Activated naive CD4-positive, alpha-beta T cell treated with Interleukin-2 at 50 U/mL for 16 hours (primary cell): ENCODE data around the gene GON4L.
"Not testable (repeated sequence)": the region's sequence is repeated elsewhere in the genome, so short reads cannot be mapped to it uniquely, and the experiment has no call there.

Experiments used
- DNase-seq: peaks from one replicate; pipeline ENCODE4 v3.0.0-alpha.2; 2020

Gene GON4L, protein sequence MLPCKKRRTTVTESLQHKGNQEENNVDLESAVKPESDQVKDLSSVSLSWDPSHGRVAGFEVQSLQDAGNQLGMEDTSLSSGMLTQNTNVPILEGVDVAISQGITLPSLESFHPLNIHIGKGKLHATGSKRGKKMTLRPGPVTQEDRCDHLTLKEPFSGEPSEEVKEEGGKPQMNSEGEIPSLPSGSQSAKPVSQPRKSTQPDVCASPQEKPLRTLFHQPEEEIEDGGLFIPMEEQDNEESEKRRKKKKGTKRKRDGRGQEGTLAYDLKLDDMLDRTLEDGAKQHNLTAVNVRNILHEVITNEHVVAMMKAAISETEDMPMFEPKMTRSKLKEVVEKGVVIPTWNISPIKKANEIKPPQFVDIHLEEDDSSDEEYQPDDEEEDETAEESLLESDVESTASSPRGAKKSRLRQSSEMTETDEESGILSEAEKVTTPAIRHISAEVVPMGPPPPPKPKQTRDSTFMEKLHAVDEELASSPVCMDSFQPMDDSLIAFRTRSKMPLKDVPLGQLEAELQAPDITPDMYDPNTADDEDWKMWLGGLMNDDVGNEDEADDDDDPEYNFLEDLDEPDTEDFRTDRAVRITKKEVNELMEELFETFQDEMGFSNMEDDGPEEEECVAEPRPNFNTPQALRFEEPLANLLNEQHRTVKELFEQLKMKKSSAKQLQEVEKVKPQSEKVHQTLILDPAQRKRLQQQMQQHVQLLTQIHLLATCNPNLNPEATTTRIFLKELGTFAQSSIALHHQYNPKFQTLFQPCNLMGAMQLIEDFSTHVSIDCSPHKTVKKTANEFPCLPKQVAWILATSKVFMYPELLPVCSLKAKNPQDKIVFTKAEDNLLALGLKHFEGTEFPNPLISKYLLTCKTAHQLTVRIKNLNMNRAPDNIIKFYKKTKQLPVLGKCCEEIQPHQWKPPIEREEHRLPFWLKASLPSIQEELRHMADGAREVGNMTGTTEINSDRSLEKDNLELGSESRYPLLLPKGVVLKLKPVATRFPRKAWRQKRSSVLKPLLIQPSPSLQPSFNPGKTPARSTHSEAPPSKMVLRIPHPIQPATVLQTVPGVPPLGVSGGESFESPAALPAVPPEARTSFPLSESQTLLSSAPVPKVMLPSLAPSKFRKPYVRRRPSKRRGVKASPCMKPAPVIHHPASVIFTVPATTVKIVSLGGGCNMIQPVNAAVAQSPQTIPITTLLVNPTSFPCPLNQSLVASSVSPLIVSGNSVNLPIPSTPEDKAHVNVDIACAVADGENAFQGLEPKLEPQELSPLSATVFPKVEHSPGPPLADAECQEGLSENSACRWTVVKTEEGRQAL (N-terminal part only)

DNA sequence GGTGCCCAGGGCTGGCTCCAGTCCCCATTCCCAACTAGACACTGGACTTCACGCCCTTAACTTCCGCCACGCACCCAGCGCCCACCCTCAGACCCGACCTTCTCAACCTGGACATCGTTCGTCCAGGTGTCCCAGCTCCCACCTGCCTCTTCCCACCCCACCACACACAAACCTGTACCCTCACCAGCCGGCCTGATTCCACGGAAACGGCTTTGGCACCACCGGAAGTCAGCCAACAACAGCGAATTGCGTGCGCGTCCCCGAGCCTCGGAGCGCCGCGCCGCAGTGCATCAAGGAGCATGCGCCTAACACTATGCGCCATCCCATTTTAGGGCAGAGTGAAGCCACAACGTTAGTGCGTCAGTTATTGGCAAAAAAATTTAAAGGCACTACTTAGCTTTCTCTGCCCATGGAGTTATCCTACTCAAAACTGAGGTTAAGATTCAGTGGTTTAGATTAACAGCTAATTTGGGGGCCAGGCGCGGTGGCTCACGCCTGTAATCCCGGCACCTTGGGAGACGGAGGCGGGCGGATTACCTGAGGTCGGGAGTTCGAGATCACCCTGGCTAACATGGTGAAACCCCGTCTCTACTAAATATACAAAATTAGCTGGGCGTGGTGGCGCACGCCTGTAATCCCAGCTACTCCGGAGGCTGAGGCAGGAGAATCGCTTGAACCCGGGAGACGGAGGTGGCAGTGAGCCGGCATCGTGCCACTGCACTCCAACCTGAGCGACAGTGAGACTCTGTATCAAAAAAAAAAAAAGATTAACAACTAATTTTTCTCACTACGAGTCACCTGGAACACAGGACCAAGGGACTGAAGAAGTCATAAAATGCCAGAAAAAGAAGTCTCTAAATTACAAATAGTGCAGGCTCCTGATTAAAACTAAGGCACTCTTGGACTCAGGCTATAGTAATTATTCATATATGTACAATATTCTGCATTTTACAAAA is at the start of gene GON4L:
Gene GON4L (minus strand): TSS at position 240 of the 956 bp plus-strand sequence. CDS start 3,434 bp downstream, outside the sequence.
- peak; percentile 90 for DNase-seq

DNA sequence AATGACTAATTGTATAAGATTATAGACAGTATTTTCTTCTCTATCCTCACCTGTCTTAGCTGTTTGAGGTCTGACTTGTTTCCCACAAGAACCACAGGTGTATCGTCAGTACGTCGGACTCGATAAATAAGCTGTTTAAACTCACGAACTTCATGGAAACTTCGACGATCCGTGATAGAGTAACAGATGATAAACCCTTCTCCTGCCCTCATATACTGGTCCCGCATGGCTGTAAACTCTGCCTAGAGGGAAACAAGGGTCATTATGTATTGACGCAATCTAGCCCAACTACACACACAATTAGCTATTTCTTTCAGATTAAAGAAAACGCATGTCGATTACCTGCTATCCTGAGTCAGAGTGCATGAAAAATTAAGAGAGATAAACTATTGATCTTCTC is 47.2 kb upstream of the GON4L start:
- DNase-seq: no peak

DNA sequence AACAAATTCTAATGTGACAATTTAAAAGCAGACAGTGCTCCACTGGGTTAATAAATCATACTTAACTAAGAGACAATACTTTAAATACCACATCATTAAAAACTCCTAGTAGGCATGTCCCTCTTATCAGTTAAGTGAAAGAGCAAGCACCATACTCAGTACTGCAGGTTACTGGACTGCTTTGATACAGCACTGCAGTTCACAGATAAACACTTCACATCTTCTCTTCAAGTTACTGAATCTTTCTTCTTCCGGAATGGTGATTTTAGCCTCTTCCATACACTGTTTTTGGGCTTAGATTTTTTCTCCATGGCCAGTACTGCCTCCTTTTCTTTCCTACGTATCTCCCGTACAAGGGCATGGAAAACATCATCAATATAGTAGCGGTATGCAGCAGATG is 43.1 kb upstream of the GON4L start:
- DNase-seq: no peak

DNA sequence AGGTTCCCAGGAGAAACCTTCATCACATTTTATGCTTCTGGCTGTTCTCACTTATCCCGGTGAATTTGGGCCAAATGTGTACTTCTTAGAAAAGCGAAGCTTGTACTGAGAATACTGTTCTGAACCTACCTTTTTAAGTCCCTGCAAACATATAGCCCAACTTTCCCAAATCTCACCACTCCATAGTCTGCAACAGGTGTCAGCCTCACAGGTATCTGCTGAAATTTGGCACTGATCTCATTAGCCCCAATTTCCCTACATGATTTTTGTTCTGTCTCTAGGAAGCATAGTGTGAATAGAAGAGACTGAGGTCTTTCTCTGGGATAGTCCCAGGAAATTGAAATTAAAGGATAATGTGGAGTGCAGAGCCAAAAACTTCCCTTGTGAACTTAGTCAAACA is 42.7 kb upstream of the GON4L start:
- no peak for DNase-seq

DNA sequence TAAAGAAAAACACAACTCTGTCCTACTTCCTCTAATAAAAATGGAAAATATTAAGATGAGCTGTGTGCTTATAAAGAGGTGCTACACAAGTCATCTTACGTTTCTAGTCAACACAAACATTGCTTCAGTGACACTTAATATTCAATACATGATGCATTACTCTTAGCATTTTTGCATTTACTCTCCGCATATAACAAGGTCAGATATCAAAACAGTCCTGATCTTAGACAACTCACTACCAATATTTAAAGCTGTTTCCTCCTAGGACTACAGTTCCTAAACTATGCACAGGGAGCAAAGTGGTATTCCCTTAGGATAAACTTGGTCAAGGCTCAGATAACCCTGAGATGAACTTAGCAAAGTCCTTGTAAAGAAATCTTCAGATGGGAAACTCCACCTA is 41.9 kb upstream of the GON4L start:
- DNase-seq: no peak

DNA sequence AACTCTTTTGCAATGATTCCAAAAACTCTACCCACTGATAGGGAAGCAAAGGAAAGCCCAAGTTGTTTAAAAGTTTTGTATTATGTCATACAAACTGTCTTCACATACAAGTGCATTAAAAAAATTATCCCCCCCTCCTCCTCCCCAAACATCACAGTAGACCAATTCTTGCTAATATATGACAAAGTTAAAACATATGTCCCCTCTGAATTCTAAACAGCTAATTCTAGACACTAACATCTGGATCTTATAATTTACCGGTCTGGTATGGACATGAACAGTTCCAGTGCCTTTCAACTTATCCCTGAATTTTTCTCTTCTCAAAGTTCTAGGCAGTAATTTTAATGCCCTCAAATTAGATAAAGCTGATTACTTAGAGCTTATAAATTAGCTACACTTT is 40.7 kb upstream of the GON4L start:
- DNase-seq: no peak

DNA sequence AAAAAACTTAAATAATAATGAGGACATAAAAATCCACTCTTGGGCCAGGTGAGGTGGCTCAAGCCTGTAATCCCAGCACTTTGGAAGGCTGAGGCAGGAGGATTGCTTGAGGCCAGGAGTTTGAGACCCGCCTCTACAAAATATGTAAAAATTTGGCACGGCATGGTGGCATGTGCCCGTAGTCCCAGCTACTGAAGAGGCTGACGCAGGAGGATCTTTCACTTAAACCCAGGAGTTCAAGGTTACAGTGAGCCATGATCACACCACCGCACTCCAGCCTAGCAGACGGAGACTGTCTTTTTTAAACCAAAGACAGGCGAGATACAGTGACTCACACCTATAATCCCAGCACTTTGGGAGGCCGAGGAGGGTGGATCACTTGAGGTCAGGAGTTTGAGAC is 39.5 kb upstream of the GON4L start:
- not testable (repeated sequence) for DNase-seq

DNA sequence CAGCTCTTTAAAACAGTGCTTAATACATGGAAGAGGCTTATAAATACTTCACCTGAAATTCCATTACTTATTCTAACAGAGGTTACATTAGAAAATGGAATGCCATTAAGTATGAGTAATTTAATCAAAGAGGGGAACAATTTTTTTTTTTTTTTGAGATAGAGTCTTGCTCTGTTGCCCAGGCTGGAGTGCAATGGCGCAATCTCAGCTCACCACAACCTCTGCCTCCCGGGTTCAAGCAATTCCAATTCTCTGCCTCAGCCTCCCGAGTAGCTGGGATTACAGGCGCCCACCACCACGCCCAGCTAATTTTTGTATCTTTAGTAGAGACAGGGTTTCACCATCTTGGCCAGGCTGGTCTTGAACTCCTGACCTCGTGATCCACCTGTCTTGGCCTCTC is 38.6 kb upstream of the GON4L start:
- DNase-seq: not testable (repeated sequence)

DNA sequence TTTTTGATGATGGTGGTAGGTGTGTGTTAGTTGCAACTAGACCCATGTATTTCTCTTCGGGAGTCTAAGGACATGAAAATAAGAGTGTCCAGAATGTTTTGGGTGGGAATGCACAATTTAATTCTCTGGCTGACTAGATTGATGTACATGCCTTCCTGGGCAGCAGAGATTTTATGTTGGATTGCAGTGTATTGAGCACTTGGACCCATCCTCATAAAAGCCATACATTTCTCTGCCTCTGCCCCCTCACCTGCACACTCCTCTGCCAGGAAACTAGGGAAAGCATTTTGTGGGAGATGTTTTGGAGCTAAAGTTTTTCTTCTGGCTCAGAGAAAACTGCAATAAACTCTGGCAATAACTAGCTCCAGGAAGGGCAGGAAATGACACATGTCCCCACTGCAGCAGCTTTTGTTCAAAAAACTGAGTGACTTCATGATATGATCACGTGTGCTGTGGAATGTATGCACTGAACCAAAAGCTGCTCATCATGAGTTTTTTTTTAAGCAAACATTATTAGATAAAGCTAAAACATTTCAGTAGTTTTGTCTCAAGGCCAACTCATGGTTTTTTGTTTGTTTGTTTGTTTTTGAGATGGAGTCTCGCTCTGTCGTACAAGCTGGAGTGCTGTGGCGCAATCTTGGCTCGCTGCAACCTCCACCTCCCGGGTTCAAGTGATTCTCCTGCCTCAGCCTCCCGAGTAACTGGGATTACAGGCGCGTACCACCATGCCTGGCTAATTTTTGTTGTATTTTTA is 36.6 kb upstream of the GON4L start:
- DNase-seq: no peak

DNA sequence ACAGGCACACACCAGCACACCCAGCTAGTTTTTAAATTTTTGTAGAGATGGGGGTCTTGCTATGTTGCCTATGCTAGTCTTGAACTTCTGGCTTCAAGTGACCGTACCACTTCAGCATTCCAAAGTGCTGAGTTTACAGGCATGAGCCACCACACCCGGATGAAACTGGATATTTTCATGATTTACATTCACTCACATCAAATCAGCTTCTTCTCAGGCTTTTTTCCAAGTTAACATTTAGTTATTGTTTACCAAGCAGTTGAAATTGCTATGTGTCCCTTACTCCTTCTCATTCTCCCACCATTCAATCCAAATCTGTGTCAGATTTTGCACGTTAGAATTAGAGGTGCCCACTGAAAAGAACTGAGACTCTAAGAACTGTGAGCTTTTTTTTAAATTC is 35.8 kb upstream of the GON4L start:
- DNase-seq: no peak

DNA sequence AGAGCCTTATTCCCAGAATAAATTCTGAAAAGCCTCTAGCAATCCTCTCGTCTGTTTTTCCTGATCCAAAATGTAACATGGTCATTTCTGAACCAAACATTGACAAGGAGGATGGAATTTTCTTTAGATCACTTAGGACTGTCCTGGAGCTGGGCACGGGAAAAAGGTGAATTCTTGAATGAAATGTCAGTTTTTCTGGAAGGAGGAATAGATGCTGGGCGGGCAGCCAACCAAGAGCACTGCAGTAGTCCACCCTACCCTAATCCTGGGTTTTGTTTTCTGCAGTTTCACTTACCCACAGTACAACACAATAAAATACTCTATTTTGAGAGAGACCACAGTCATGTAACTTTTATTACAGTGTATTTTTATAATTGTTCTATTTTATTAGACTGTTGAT is 33.2 kb upstream of the GON4L start:
- no peak for DNase-seq

DNA sequence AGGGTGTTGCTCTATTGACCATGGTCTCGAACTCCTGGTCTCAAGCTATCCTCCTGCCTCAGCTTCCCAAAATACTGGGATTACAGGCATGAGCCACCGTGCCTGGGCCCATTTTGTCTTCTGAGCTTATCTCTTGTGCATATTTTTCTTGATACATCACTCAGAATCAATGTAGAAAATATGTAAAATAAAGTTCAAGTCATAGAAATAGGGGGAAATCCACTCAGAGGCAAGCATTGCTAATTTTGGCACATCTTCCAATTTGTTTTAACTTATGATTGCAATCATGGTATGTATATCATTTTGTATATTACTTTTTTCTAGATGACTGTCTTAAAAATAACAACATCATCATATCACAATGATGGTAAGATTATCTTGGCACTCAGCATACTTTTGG is 32.6 kb upstream of the GON4L start:
- DNase-seq: no peak

DNA sequence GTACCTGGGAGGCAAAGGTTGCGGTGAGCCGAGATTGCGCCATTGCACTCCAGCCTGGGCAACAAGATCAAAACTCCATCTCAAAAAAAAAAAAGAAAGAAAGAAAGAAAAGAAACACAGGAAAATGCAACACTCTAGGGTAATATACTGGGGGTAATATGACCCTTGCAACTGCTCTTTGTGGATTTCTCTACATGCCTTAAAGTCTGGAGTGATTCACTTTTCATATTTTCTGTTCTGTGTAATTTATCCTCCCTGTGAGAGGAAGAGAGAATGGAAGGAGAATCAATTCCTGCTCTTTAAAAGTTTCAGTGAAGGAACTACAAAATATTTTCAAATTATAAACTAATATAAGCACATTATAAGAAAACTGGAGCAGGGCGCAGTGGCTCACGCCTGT is 31.5 kb upstream of the GON4L start:
- no peak for DNase-seq

DNA sequence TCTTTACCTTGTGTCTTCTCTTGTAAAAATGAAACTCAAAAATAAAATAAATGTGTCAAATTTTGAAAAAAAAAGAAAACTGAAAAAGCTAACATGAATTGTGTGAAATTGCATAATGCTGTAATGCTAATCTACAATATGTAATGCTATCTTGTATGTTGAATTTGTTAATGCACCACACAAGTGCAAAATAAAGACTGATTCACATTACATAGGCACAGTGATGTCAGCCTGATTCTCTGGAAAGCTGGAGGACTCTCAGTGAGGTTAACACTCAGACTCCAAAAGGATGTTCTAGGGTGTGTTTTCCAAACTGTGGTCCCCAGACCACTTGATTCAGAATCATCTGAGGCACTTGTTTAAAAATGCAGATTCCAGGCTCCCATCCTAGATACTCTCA is 28.0 kb upstream of the GON4L start:
- no peak for DNase-seq

DNA sequence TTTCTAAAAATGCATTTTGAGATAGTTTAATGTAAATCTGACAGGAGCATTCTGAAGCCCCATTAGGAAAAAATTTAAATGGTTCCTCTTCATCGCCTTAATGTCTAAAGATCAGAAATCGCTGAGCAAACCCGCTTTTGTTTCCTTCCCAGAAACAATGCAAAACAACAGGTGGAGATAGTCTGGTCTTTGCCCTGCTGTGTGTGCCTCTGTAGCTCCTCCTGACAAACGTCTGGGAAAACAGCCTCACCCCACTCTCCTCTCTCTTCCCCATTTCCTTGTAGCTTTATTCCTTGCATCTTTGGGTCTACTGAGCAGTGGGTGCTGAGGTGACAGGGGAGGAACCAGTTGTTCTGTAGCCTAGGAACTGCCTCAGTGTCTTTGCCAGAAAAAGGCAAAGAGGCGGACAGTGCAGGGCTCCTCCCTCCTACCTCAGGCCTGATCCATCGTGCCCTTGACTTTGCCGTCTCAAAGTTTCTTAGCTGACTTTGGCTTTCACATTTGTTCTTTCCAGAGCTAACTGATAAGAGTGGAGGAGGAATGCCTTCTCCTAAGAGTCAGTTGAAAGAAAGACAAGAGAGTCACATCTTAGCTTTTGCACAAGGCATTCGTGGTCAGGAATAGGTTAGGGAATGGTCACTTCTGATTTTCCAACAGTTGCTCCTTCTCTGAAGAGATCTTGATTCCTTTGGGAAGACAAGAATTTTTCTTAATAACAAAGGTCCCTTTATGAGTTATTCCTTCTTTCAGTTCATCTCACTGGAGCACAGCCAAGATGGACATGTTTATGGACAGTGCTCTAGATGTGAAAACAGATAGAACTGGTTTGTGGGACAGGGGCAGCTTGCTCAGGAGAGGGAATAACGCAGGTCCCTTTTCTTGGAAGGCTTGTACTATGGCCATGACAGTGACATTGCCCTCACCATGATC is 27.3 kb upstream of the GON4L start:
- DNase-seq: no peak

DNA sequence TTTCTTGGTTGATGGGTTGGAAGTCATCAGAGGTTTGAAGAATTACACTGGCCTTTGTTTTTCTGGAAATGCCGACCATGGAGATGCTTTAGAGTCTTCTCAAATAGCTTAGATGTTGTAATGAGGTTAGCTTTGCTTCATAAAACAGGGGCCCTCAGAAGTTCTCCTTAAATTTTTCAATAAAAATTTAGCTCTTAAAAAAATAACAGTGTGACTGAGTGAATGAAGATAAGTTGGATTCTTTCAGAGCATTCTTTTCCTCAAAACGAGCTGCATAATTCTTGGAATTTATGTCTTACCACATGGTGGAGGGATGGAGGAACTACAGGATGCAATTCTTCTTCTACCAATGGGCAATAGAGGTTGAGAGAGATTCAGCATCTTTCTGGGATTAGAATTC is 25.8 kb upstream of the GON4L start:
- no peak for DNase-seq

DNA sequence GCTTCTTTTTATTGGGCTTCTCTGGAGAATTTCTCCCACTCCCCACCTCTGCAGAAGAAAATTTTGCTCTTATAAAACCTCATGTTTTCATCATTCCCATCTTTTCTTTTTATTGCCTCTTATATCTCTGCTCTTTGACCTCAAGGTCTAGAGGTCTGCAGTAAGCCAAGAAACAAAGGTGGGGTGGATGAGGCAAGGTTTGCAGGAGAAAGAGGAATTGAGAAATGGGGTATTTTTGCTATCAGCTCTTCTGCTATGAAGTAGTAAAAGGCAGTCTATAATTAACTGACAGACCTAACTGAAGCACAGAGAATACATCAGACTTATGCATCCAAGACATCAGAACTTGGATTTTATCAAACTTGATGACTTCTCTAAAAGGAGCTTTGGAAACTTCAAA is 25.2 kb upstream of the GON4L start:
- DNase-seq: no peak

DNA sequence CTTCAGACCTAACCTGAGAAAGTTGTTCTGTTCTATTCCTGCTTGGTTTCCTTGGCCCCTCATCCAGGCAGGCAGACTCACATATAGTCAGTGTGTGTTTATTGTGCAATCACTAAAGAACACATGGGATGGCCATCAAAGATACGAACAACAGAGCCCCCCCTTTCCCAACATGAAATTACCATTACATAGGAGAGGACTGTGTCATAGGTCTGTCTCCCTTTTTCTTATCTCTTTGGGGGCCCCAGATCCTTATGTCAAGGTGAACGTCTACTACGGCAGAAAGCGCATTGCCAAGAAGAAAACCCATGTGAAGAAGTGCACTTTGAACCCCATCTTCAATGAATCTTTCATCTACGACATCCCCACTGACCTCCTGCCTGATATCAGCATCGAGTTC is 23.9 kb upstream of the GON4L start:
- DNase-seq: no peak

DNA sequence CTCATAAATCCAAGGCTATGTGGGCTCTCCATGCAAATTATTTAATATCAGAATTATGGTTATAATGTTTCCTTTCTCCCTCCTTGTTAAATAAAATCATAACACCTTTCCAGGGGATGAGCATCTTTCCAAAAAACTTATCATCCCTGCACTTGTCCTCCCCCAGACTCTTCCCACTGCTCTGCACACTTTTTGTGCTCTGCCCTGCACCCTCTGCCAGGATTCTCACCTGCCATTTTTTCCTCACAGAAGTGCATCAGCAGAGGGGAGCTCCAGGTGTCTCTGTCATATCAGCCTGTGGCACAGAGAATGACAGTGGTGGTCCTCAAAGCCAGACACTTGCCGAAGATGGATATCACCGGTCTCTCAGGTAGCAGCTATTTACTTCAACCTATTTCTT is 23.2 kb upstream of the GON4L start:
- DNase-seq: no peak

DNA sequence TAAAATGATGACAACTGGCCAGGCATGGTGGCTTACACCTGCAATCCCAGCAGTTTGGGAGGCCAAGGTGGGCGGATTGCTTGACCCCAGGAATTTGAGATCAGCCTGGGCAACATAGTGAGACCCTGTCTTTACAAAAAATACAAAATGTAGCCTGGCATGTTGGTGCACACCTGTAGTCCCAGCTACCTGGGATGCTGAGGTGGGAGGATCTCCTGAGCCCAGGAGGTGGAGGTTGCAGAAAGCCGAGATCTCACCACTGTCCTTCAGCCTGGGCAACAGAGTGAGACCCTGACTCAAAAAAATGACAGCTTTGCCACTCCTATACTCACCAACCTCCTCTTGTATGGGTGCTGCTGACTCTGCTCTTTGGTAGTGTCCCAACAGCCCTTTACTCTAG is 20.9 kb upstream of the GON4L start:
- no peak for DNase-seq
